NB4 (cell line): Measurements from ENCODE around the gene MYL4.

ENCODE experiments used
- MYC ChIP-seq: IDR thresholded peaks from 2 replicates; pipeline ENCODE4 v1.6.1; 2011; ENCODE audit warnings: low read depth, low read length
- POLR2A ChIP-seq: IDR thresholded peaks from 2 replicates; pipeline ENCODE4 v1.6.1; 2011; ENCODE audit warnings: mild to moderate bottlenecking; ENCODE audit not compliant: insufficient read length; ENCODE audit errors: extremely low read depth
- TF ChIP-seq, protein P1 (sequence below): IDR thresholded peaks from one replicate; pipeline ENCODE4 v1.5.1; 2012; ENCODE audit warnings: low read depth, low read length

DNA sequence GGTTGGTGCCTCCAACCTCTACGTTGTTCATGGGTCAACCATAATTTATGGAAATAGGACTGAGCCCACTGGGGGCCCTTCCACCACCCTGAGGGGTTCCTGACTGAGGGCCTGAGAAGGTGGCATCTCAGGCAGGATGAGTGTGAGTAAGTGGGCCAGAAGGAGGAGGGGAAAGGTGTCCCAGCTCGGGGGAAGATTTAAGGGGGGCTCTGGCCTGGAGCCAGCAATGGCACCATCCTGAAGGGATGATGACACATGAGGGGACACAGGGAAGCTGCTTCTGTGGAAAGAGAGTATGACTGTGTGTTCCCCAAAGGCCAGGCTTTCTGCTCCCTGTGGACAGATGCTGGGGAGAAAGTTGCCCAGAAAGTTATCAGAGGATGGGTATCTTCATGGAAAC is 18.7 kb downstream of the MYL4 start:
- TF ChIP-seq, protein P1, sequence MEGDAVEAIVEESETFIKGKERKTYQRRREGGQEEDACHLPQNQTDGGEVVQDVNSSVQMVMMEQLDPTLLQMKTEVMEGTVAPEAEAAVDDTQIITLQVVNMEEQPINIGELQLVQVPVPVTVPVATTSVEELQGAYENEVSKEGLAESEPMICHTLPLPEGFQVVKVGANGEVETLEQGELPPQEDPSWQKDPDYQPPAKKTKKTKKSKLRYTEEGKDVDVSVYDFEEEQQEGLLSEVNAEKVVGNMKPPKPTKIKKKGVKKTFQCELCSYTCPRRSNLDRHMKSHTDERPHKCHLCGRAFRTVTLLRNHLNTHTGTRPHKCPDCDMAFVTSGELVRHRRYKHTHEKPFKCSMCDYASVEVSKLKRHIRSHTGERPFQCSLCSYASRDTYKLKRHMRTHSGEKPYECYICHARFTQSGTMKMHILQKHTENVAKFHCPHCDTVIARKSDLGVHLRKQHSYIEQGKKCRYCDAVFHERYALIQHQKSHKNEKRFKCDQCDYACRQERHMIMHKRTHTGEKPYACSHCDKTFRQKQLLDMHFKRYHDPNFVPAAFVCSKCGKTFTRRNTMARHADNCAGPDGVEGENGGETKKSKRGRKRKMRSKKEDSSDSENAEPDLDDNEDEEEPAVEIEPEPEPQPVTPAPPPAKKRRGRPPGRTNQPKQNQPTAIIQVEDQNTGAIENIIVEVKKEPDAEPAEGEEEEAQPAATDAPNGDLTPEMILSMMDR = no peak
- TF ChIP-seq POLR2A (no peak), MYC (no peak)
